ENCODE data around the gene MECR. TPM values are rescaled to one million over a fixed set of nuclear protein-coding genes. Genes with fewer than 3 reads are reported as not detected.

Gene MECR
- total and polyA plus RNA-seq, 5 donors from 2014 or later: 10.1 to 16.3 (median 12.6) TPM

DNA sequence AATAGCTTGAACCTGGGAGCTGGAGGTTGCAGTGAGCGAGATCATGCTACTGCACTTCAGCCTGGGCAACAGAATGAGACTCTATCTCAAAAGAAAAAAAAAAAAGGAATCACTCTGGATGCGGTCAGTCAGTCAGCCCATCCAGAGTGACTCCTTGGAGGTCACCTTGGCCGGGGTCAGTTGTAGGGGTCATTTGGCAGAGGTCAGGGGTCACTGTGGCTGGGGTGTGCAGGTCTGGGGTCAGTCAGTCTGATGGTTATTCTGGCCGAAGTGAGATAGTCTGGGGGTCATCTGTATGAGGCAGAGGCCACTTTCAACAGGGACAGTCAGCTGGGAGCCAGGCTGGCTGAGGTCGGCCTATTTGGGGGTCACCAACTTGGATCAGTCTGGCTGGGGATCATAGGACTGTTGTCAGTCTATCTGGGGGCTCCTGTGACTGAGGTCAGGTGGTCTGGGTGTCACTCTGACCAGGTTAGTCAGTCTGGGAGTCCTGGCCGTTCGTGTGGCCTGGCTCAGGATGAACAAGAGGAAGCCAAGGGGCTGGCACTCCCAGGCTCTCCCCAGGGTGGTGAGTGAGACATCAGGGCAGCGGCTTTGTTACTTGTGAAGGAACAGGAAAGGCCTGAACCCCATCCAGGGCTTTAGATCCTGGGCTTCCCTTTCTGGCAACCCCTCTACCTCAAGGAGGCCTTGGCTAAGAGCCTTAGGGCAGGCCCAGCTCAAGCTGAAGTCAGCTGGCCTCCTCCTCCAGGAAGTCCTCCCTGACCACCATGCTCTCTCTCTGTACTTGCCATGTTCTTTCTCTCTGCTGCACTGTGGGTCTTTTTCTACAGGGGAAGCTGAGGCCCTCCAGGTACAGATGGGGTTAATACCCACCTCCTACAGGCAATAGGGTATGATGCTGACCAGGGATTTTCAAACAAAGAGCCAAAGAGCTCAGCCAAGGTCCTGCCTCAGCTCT is 20.7 kb upstream of the MECR start:
- DNase-seq: no peak
- Mint-ChIP-seq H3K9me3 (no peaks in the 10 kb centered on the region), H3K27me3 (peaks cover 16% of the 10 kb centered on the region), H3K4me3 (no peak overlapping the region), H3K4me1 (no peaks in the 10 kb centered on the region), H3K27ac (no peak overlapping the region), H3K36me3 (no peaks in the 10 kb centered on the region)
- Histone ChIP-seq H3K4me1 (ENCODE audit: control insufficient read depth, insufficient read depth, low read length, poor library complexity, severe bottlenecking) (no peaks in the 10 kb centered on the region), H3K4me3 (ENCODE audit: low read depth, low read length) (no peak overlapping the region), H3K27ac (ENCODE audit: insufficient read depth, low read length, poor library complexity, severe bottlenecking) (no peak overlapping the region), H3K27me3 (ENCODE audit: control insufficient read depth, insufficient read depth, low read length) (no peaks in the 10 kb centered on the region), H3K9me3 (ENCODE audit: control insufficient read depth in 2 of 2, low read length in 2 of 2) (no peaks in the 10 kb centered on the region), H3K36me3 (ENCODE audit: control insufficient read depth, insufficient read depth, low read length) (no peaks in the 10 kb centered on the region)
- ATAC-seq (ENCODE audit: low read depth in 2 of 2): no peak

GRCh38 chr1:29249951-29250581 is 19.3 kb upstream of the MECR start:
- no peak overlapping the region for H3K27ac ChIP-seq (ENCODE audit: insufficient read depth, low read length, poor library complexity, severe bottlenecking)
- Mint-ChIP-seq H3K9me3 (no peaks in the 10 kb centered on the region), H3K4me3 (no peak overlapping the region), H3K27me3 (peaks cover 16% of the 10 kb centered on the region), H3K27ac (no peak overlapping the region), H3K4me1 (no peaks in the 10 kb centered on the region), H3K36me3 (no peaks in the 10 kb centered on the region)
- DNase-seq: no peak
- no peaks in the 10 kb centered on the region for H3K36me3 ChIP-seq (ENCODE audit: control insufficient read depth, insufficient read depth, low read length)
- no peaks in the 10 kb centered on the region for H3K27me3 ChIP-seq (ENCODE audit: control insufficient read depth, insufficient read depth, low read length)
- H3K4me3 ChIP-seq (ENCODE audit: low read depth, low read length): no peak overlapping the region
- H3K4me1 ChIP-seq (ENCODE audit: control insufficient read depth, insufficient read depth, low read length, poor library complexity, severe bottlenecking): no peaks in the 10 kb centered on the region
- no peak for ATAC-seq (ENCODE audit: low read depth in 2 of 2)
- no peaks in the 10 kb centered on the region for H3K9me3 ChIP-seq (ENCODE audit: control insufficient read depth in 2 of 2, low read length in 2 of 2)

- Mint-ChIP-seq H3K9me3 (no peaks in the 10 kb centered on the region), H3K4me3 (no peak overlapping the region), H3K27ac (no peak overlapping the region), H3K4me1 (no peaks in the 10 kb centered on the region), H3K36me3 (no peaks in the 10 kb centered on the region), H3K27me3 (peaks cover 9% of the 10 kb centered on the region)
- no peak for ATAC-seq (ENCODE audit: low read depth in 2 of 2)
- DNase-seq: no peak
- H3K4me3 ChIP-seq (ENCODE audit: low read depth, low read length): no peak overlapping the region
- H3K4me1 ChIP-seq (ENCODE audit: control insufficient read depth, insufficient read depth, low read length, poor library complexity, severe bottlenecking): no peaks in the 10 kb centered on the region
- H3K36me3 ChIP-seq (ENCODE audit: control insufficient read depth, insufficient read depth, low read length): no peaks in the 10 kb centered on the region
- H3K27me3 ChIP-seq (ENCODE audit: control insufficient read depth, insufficient read depth, low read length): no peaks in the 10 kb centered on the region
- H3K27ac ChIP-seq (ENCODE audit: insufficient read depth, low read length, poor library complexity, severe bottlenecking): no peak overlapping the region
- H3K9me3 ChIP-seq (ENCODE audit: control insufficient read depth in 2 of 2, low read length in 2 of 2): no peaks in the 10 kb centered on the region
Observed at GRCh38 chr1:29249170-29249691, 18.5 kb upstream of the MECR start.

- no peaks in the 10 kb centered on the region for H3K36me3 Mint-ChIP-seq
- Histone ChIP-seq H3K4me1 (ENCODE audit: control insufficient read depth, insufficient read depth, low read length, poor library complexity, severe bottlenecking) (no peaks in the 10 kb centered on the region), H3K9me3 (ENCODE audit: control insufficient read depth in 2 of 2, low read length in 2 of 2) (no peaks in the 10 kb centered on the region), H3K36me3 (ENCODE audit: control insufficient read depth, insufficient read depth, low read length) (no peaks in the 10 kb centered on the region), H3K27me3 (ENCODE audit: control insufficient read depth, insufficient read depth, low read length) (no peaks in the 10 kb centered on the region), H3K4me3 (ENCODE audit: low read depth, low read length) (no peak overlapping the region), H3K27ac (ENCODE audit: insufficient read depth, low read length, poor library complexity, severe bottlenecking) (no peak overlapping the region)
- H3K9me3 Mint-ChIP-seq: no peaks in the 10 kb centered on the region
- no peak for DNase-seq
- H3K27me3 Mint-ChIP-seq: peaks cover 7% of the 10 kb centered on the region
- ATAC-seq (ENCODE audit: low read depth in 2 of 2): no peak
- peak overlapping the region in 1 of 3 donors; percentile 26 for H3K27ac Mint-ChIP-seq
- no peaks in the 10 kb centered on the region for H3K4me1 Mint-ChIP-seq
- no peak overlapping the region for H3K4me3 Mint-ChIP-seq
Observed at GRCh38 chr1:29248409-29248808, 17.7 kb upstream of the MECR start.

DNA sequence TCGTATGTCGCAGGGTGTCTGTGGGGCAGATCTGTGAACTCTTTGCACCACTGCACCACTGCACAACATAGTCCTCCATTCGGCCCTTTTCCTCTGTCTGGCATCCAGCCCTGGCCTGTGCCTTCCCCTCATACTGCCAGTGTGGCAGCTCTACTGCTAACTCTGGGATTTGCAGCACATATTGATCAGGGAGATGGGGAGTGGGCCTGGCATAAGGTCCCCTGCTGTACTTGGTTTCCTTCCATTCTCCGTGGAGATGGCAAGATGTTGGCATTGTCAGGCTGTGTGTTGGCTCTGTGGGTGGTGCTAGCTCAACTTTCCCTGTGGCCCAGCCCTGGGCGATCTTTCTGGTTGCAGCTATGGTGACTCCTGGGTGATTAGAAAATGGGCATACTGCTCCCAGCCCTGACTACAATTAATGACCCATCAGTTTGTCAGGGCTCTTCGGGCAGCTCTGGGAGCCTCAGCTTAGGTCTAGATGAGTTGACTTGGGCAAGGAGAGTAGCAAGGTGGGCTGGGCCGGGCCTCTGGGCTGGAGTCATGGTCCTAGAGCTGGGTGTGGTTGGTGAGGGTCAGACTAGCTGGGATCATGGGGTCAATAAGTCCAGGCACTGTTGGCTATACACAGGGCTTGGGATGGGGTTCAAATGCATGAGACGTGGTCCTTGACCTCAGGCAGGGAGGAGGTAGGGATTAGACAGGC is 17.0 kb upstream of the MECR start:
- Mint-ChIP-seq H3K36me3 (no peaks in the 10 kb centered on the region), H3K4me1 (no peaks in the 10 kb centered on the region), H3K27ac (no peak overlapping the region), H3K4me3 (no peak overlapping the region), H3K27me3 (peaks cover 7% of the 10 kb centered on the region), H3K9me3 (no peaks in the 10 kb centered on the region)
- no peaks in the 10 kb centered on the region for H3K27me3 ChIP-seq (ENCODE audit: control insufficient read depth, insufficient read depth, low read length)
- DNase-seq (no peak), ATAC-seq (ENCODE audit: low read depth in 2 of 2) (no peak)
- H3K36me3 ChIP-seq (ENCODE audit: control insufficient read depth, insufficient read depth, low read length): no peaks in the 10 kb centered on the region
- no peaks in the 10 kb centered on the region for H3K9me3 ChIP-seq (ENCODE audit: control insufficient read depth in 2 of 2, low read length in 2 of 2)
- no peak overlapping the region for H3K4me3 ChIP-seq (ENCODE audit: low read depth, low read length)
- no peak overlapping the region for H3K27ac ChIP-seq (ENCODE audit: insufficient read depth, low read length, poor library complexity, severe bottlenecking)
- H3K4me1 ChIP-seq (ENCODE audit: control insufficient read depth, insufficient read depth, low read length, poor library complexity, severe bottlenecking): no peaks in the 10 kb centered on the region

GRCh38 chr1:29247044-29247443 is 16.3 kb upstream of the MECR start:
- no peak for ATAC-seq (ENCODE audit: low read depth in 2 of 2)
- Histone ChIP-seq H3K36me3 (ENCODE audit: control insufficient read depth, insufficient read depth, low read length) (no peaks in the 10 kb centered on the region), H3K27ac (ENCODE audit: insufficient read depth, low read length, poor library complexity, severe bottlenecking) (no peak overlapping the region), H3K9me3 (ENCODE audit: control insufficient read depth in 2 of 2, low read length in 2 of 2) (no peaks in the 10 kb centered on the region), H3K27me3 (ENCODE audit: control insufficient read depth, insufficient read depth, low read length) (no peaks in the 10 kb centered on the region), H3K4me1 (ENCODE audit: control insufficient read depth, insufficient read depth, low read length, poor library complexity, severe bottlenecking) (no peaks in the 10 kb centered on the region), H3K4me3 (ENCODE audit: low read depth, low read length) (no peak overlapping the region)
- H3K36me3 Mint-ChIP-seq: no peaks in the 10 kb centered on the region
- peaks cover 11% of the 10 kb centered on the region for H3K27me3 Mint-ChIP-seq
- no peaks in the 10 kb centered on the region for H3K4me1 Mint-ChIP-seq
- no peaks in the 10 kb centered on the region for H3K9me3 Mint-ChIP-seq
- H3K4me3 Mint-ChIP-seq: no peak overlapping the region
- no peak for DNase-seq
- H3K27ac Mint-ChIP-seq: no peak overlapping the region

GRCh38 chr1:29245876-29246275 is 15.1 kb upstream of the MECR start:
- no peaks in the 10 kb centered on the region for H3K27me3 ChIP-seq (ENCODE audit: control insufficient read depth, insufficient read depth, low read length)
- Mint-ChIP-seq H3K4me1 (no peaks in the 10 kb centered on the region), H3K27ac (no peak overlapping the region), H3K27me3 (peaks cover 23% of the 10 kb centered on the region), H3K4me3 (no peak overlapping the region), H3K9me3 (no peaks in the 10 kb centered on the region), H3K36me3 (no peaks in the 10 kb centered on the region)
- no peaks in the 10 kb centered on the region for H3K4me1 ChIP-seq (ENCODE audit: control insufficient read depth, insufficient read depth, low read length, poor library complexity, severe bottlenecking)
- DNase-seq (no peak), ATAC-seq (ENCODE audit: low read depth in 2 of 2) (no peak)
- H3K27ac ChIP-seq (ENCODE audit: insufficient read depth, low read length, poor library complexity, severe bottlenecking): no peak overlapping the region
- H3K4me3 ChIP-seq (ENCODE audit: low read depth, low read length): no peak overlapping the region
- H3K9me3 ChIP-seq (ENCODE audit: control insufficient read depth in 2 of 2, low read length in 2 of 2): no peaks in the 10 kb centered on the region
- no peaks in the 10 kb centered on the region for H3K36me3 ChIP-seq (ENCODE audit: control insufficient read depth, insufficient read depth, low read length)

All from CD4-positive, CD25-positive, alpha-beta regulatory T cell (primary cell).